HepG2 (cell line): ENCODE measurements around the gene ARRDC4. TPM values are rescaled to one million over a fixed set of nuclear protein-coding genes. Genes with fewer than 3 reads are reported as not detected.

Experiments
- ASH2L ChIP-seq: fragments of 300-600, 200-600 bp; sonication (generic); IDR thresholded peaks from 2 replicates; pipeline ENCODE4 v1.7.0; 2017; ENCODE audit warnings: low read depth, mild to moderate bottlenecking, moderate library complexity, mixed read lengths, low read length; ENCODE audit not compliant: insufficient read length
- BHLHE40 ChIP-seq: IDR thresholded peaks from 2 replicates; pipeline ENCODE4 v1.6.1; 2011; ENCODE audit warnings: low read length, improper control_type of control experiment
- BORCS8-MEF2B ChIP-seq: sonication (generic); formaldehyde crosslinking; IDR thresholded peaks from 2 replicates; pipeline ENCODE4 v1.8.0; 2022; ENCODE audit warnings: mild to moderate bottlenecking, missing genetic modification reagents
- ELF3 ChIP-seq: IDR thresholded peaks from 2 replicates; pipeline ENCODE4 v1.6.1; 2016; ENCODE audit warnings: missing genetic modification reagents, missing compliant biosample characterization
- ETV5 ChIP-seq: IDR thresholded peaks from 2 replicates; pipeline ENCODE4 v1.6.1; 2018; ENCODE audit warnings: missing biosample characterization, missing genetic modification reagents, inconsistent platforms, borderline replicate concordance
- IRX3 ChIP-seq: sonication (generic); formaldehyde crosslinking; IDR thresholded peaks from 2 replicates; pipeline ENCODE4 v1.8.1; 2023; ENCODE audit warnings: mild to moderate bottlenecking, low read depth, missing genetic modification reagents, borderline replicate concordance
- KAT2B ChIP-seq: fragments of 150-350 bp; IDR thresholded peaks from 2 replicates; pipeline ENCODE4 v1.6.1; 2014; ENCODE audit warnings: low read depth, low read length, borderline replicate concordance
- NFKBIZ ChIP-seq: IDR thresholded peaks from 2 replicates; pipeline ENCODE4 v1.6.1; 2018; ENCODE audit warnings: missing genetic modification reagents, missing compliant biosample characterization
- PAX8 ChIP-seq: sonication (generic); formaldehyde crosslinking; IDR thresholded peaks from 2 replicates; pipeline ENCODE4 v1.8.0; 2022; ENCODE audit warnings: mild to moderate bottlenecking, missing genetic modification reagents, borderline replicate concordance
- SOX13 ChIP-seq, 3 experiments: fragments of 450-650 bp in 1 of 3; sonication (generic) in 1 of 3; formaldehyde crosslinking in 1 of 3; IDR thresholded peaks in 2 of 3; conservative IDR thresholded peaks in 1 of 3; 2 replicates each; pipeline versions ENCODE4 v1.5.0 to v1.6.1; 2016 to 2020; ENCODE audit warnings: antibody characterized with exemption in 1 of 3, mild to moderate bottlenecking in 1 of 3, missing compliant biosample characterization in 1 of 3, missing genetic modification reagents in 1 of 3, moderate library complexity in 1 of 3
- SP2 ChIP-seq: sonication (generic); formaldehyde crosslinking; IDR thresholded peaks from 2 replicates; pipeline ENCODE4 v1.5.1; 2020; ENCODE audit warnings: mild to moderate bottlenecking, missing genetic modification reagents
- TAF1 ChIP-seq: sonication (generic); formaldehyde crosslinking; IDR thresholded peaks from 2 replicates; pipeline ENCODE4 v1.4.0; 2020; ENCODE audit warnings: missing genetic modification reagents
- ZIK1 ChIP-seq: sonication (generic); formaldehyde crosslinking; IDR thresholded peaks from 2 replicates; pipeline ENCODE4 v1.5.0; 2020; ENCODE audit warnings: mild to moderate bottlenecking, low read depth, missing genetic modification reagents, borderline replicate concordance
- ZNF468 ChIP-seq: sonication (generic); formaldehyde crosslinking; IDR thresholded peaks from 2 replicates; pipeline ENCODE4 v1.8.0; 2022; ENCODE audit warnings: mild to moderate bottlenecking, moderate library complexity, missing genetic modification reagents
- ZNF761 ChIP-seq: sonication (generic); formaldehyde crosslinking; conservative IDR thresholded peaks from 2 replicates; pipeline ENCODE4 v1.4.0; 2020; ENCODE audit warnings: mild to moderate bottlenecking, missing genetic modification reagents
- ZNF782 ChIP-seq: sonication (generic); formaldehyde crosslinking; IDR thresholded peaks from 2 replicates; pipeline ENCODE4 v1.4.0; 2020; ENCODE audit warnings: missing genetic modification reagents, mild to moderate bottlenecking, borderline replicate concordance
- ZNF878 ChIP-seq: sonication (generic); formaldehyde crosslinking; IDR thresholded peaks from 2 replicates; pipeline ENCODE4 v1.8.1; 2023; ENCODE audit warnings: mild to moderate bottlenecking, missing genetic modification reagents, moderate library complexity
- polyA plus RNA-seq, 8 experiments: library from polyadenylated mRNA; depleted of rRNA in 3 of 8; stranded (reverse) in 7 of 8; unstranded in 1 of 8; fragments of >200 nt; fragmentation: Illumina TruSeq in 4 of 8; extraction: Trizol in 4 of 8; gene quantifications; 2 replicates each; pipeline versions ENCODE4 v1.2.1 to v1.2.3, GENCODE V29; 2011 to 2016; ENCODE audit warnings: low read depth in 4 of 8, missing spikeins in 1 of 8, mixed read lengths in 1 of 8; ENCODE audit not compliant: insufficient read depth in 1 of 8
- total RNA-seq, 5 experiments: library from RNA; depleted of rRNA; stranded (reverse); fragments of >200 nt; fragmentation: Illumina TruSeq; extraction: Trizol; gene quantifications; 2 replicates each; pipeline ENCODE4 v1.2.3, GENCODE V29; 2016; ENCODE audit warnings: low read depth in 1 of 5
- TF ChIP-seq, protein P1 (sequence below): sonication (generic); formaldehyde crosslinking; IDR thresholded peaks from 2 replicates; pipeline ENCODE4 v1.4.0; 2020; ENCODE audit warnings: missing genetic modification reagents, borderline replicate concordance
- TF ChIP-seq, protein P2 (sequence below): sonication (generic); formaldehyde crosslinking; IDR thresholded peaks from 2 replicates; pipeline ENCODE4 v1.4.0; 2020; ENCODE audit warnings: missing genetic modification reagents, mild to moderate bottlenecking, borderline replicate concordance
- TF ChIP-seq, protein P3 (sequence below): sonication (generic); formaldehyde crosslinking; IDR thresholded peaks from 2 replicates; pipeline ENCODE4 v1.5.0; 2020; ENCODE audit warnings: missing genetic modification reagents

The ARRDC4 gene
- total and polyA plus RNA-seq, 2 of the 13 experiments (the other 11 are each of a cell fraction or from before 2014, with no cell fraction given) = 1.5 to 2.5 TPM

DNA sequence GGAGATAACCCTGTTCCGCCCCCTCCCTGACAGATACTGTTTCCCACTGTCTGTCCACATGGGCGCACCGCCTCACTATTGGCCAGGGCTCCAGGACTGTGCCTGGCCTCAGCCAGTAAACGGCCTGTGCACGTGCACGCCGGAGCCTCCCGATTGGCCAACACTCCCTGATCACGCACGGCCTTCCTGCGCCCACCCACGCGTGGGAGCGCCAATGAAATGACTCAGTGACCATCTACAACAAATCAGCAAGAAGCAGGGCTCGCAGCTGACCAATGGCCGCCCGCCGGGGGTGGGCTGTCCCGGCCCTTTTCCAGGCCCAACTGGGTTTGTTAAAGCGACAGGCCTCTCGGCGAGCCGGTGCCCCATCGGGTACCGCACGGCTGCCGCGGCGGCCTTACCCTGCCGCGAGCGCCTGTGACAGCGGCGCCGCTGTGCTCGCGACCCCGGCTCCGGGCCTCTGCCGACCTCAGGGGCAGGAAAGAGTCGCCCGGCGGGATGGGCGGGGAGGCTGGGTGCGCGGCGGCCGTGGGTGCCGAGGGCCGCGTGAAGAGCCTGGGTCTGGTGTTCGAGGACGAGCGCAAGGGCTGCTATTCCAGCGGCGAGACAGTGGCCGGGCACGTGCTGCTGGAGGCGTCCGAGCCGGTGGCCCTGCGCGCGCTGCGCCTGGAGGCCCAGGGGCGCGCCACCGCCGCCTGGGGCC, at the start of gene ARRDC4 (continued):
- no peak; the same call in 1 of the 2 replicates for TF ChIP-seq ZNF878 (CRISPR knock-in tag)
- TF ChIP-seq ZNF468 (CRISPR knock-in tag) = no peak
- no peak for TF ChIP-seq SOX13 (IDR thresholded peaks at IDR 0.05)
- 0 out of 4 replicates have a peak, but pooled peaks of 1 of the 2 experiments have one; percentile 30 for TF ChIP-seq SOX13 (CRISPR knock-in tag; conservative IDR thresholded peaks at IDR 0.05 in 1 of 2, IDR thresholded peaks at IDR 0.05 in 1 of 2)
- TF ChIP-seq SP2 (CRISPR knock-in tag) = peak; percentile 100
- TF ChIP-seq TAF1 (CRISPR knock-in tag) = no peak
- no peak for TF ChIP-seq KAT2B
- no peak for TF ChIP-seq ZNF761 (CRISPR knock-in tag)
- TF ChIP-seq, protein P1, sequence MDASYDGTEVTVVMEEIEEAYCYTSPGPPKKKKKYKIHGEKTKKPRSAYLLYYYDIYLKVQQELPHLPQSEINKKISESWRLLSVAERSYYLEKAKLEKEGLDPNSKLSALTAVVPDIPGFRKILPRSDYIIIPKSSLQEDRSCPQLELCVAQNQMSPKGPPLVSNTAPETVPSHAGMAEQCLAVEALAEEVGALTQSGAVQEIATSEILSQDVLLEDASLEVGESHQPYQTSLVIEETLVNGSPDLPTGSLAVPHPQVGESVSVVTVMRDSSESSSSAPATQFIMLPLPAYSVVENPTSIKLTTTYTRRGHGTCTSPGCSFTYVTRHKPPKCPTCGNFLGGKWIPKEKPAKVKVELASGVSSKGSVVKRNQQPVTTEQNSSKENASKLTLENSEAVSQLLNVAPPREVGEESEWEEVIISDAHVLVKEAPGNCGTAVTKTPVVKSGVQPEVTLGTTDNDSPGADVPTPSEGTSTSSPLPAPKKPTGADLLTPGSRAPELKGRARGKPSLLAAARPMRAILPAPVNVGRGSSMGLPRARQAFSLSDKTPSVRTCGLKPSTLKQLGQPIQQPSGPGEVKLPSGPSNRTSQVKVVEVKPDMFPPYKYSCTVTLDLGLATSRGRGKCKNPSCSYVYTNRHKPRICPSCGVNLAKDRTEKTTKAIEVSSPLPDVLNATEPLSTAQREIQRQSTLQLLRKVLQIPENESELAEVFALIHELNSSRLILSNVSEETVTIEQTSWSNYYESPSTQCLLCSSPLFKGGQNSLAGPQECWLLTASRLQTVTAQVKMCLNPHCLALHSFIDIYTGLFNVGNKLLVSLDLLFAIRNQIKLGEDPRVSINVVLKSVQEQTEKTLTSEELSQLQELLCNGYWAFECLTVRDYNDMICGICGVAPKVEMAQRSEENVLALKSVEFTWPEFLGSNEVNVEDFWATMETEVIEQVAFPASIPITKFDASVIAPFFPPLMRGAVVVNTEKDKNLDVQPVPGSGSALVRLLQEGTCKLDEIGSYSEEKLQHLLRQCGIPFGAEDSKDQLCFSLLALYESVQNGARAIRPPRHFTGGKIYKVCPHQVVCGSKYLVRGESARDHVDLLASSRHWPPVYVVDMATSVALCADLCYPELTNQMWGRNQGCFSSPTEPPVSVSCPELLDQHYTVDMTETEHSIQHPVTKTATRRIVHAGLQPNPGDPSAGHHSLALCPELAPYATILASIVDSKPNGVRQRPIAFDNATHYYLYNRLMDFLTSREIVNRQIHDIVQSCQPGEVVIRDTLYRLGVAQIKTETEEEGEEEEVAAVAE (CRISPR knock-in tag) = peak; percentile 58; the same call in 1 of the 2 replicates
- TF ChIP-seq IRX3 (CRISPR knock-in tag) = no peak
- peak; percentile 98 for TF ChIP-seq BHLHE40
- TF ChIP-seq ASH2L = no peak
- no peak for TF ChIP-seq NFKBIZ (CRISPR knock-in tag)
- no peak; the same call in 1 of the 2 replicates for TF ChIP-seq BORCS8-MEF2B (CRISPR knock-in tag)
- TF ChIP-seq ELF3 (CRISPR knock-in tag) = peak; percentile 44
- no peak for TF ChIP-seq ZNF782 (CRISPR knock-in tag)
- TF ChIP-seq, protein P2, sequence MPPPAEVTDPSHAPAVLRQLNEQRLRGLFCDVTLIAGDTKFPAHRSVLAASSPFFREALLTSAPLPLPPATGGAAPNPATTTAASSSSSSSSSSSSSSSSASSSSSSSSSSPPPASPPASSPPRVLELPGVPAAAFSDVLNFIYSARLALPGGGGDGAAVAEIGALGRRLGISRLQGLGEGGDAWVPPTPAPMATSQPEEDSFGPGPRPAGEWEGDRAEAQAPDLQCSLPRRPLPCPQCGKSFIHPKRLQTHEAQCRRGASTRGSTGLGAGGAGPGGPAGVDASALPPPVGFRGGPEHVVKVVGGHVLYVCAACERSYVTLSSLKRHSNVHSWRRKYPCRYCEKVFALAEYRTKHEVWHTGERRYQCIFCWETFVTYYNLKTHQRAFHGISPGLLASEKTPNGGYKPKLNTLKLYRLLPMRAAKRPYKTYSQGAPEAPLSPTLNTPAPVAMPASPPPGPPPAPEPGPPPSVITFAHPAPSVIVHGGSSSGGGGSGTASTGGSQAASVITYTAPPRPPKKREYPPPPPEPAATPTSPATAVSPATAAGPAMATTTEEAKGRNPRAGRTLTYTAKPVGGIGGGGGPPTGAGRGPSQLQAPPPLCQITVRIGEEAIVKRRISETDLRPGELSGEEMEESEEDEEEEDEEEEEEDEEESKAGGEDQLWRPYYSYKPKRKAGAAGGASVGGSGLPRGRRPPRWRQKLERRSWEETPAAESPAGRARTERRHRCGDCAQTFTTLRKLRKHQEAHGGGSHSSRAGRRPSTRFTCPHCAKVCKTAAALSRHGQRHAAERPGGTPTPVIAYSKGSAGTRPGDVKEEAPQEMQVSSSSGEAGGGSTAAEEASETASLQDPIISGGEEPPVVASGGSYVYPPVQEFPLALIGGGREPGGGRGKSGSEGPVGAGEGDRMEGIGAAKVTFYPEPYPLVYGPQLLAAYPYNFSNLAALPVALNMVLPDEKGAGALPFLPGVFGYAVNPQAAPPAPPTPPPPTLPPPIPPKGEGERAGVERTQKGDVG (CRISPR knock-in tag) = no peak
- TF ChIP-seq, protein P3, sequence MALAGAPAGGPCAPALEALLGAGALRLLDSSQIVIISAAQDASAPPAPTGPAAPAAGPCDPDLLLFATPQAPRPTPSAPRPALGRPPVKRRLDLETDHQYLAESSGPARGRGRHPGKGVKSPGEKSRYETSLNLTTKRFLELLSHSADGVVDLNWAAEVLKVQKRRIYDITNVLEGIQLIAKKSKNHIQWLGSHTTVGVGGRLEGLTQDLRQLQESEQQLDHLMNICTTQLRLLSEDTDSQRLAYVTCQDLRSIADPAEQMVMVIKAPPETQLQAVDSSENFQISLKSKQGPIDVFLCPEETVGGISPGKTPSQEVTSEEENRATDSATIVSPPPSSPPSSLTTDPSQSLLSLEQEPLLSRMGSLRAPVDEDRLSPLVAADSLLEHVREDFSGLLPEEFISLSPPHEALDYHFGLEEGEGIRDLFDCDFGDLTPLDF = no peak
- TF ChIP-seq ZIK1 (CRISPR knock-in tag) = no peak
- no peak for TF ChIP-seq PAX8
- peak; percentile 27; the same call in 1 of the 2 replicates for TF ChIP-seq ETV5
